ENCODE measurements around the gene GABRE.

DNA sequence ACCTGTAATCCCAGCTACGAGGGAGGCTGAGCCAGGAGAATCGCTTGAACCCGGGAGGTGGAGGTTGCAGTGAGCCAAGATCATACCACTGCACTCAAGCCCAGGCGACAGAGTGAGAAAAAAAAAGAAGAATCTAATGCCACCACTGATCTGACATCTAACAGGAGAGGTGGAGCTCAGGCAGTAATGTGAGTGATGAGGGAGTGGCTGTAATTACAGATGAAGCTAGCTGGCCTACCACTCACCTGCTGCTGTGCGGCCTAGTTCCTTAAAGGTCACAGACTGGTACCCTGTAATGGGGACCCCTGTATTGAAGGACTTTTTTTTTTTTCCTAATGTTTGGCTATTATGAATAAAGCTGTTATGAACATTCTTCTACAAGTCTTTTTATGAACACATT, 25.3 kb upstream of the GABRE start:
- TF ChIP-seq POLR2A (IDR thresholded peaks at IDR 0.05; ENCODE audit: insufficient read depth in 1 of 2, low read depth in 2 of 2, low read length in 2 of 2), result no peak
- TF ChIP-seq, protein P1, sequence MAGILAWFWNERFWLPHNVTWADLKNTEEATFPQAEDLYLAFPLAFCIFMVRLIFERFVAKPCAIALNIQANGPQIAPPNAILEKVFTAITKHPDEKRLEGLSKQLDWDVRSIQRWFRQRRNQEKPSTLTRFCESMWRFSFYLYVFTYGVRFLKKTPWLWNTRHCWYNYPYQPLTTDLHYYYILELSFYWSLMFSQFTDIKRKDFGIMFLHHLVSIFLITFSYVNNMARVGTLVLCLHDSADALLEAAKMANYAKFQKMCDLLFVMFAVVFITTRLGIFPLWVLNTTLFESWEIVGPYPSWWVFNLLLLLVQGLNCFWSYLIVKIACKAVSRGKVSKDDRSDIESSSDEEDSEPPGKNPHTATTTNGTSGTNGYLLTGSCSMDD (CRISPR knock-in tag; IDR thresholded peaks at IDR 0.05), result no peak
- TF ChIP-seq, protein P2, sequence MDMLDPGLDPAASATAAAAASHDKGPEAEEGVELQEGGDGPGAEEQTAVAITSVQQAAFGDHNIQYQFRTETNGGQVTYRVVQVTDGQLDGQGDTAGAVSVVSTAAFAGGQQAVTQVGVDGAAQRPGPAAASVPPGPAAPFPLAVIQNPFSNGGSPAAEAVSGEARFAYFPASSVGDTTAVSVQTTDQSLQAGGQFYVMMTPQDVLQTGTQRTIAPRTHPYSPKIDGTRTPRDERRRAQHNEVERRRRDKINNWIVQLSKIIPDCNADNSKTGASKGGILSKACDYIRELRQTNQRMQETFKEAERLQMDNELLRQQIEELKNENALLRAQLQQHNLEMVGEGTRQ (IDR thresholded peaks at IDR 0.05; ENCODE audit: low read depth, low read length), result no peak
- TF ChIP-seq, protein P2 (CRISPR knock-in tag; IDR thresholded peaks at IDR 0.05; ENCODE audit: borderline replicate concordance), result no peak

Data from HepG2 (cell line).